GM23338 (cell line): ENCODE data around the gene LMF1. TPM values are rescaled to one million over a fixed set of nuclear protein-coding genes. Genes with fewer than 3 reads are reported as not detected.

Experiments used
- ATAC-seq: fragments of 200-7000 bp; cut with Tn5 transposase; 3 replicates; pipeline ENCODE4 v1.9.1; 2020
- DNase-seq: peaks from one replicate; pipeline ENCODE4 v3.0.0-alpha.2; 2015; ENCODE audit warnings: low spot score
- H2AFZ ChIP-seq: fragments of 200-600 bp; sonication (generic); 2 replicates; pipeline ENCODE4 v1.8.0; 2016; ENCODE audit warnings: antibody characterized with exemption, mild to moderate bottlenecking, moderate library complexity
- H3F3A ChIP-seq: fragments of 200-600 bp; sonication (generic); replicated peaks from 2 replicates; pipeline ENCODE4 v1.8.0; 2017; ENCODE audit warnings: antibody characterized with exemption, mixed run types, low read depth
- H3K27ac ChIP-seq: fragments of 200-600 bp; sonication (generic); 2 replicates; pipeline ENCODE4 v1.6.1; 2016; ENCODE audit warnings: low read depth
- H3K27me3 ChIP-seq: fragments of 200-600 bp; sonication (generic); 2 replicates; pipeline ENCODE4 v1.8.0; 2016; ENCODE audit warnings: mild to moderate bottlenecking, mixed run types, moderate library complexity; ENCODE audit not compliant: insufficient read depth
- H3K36me3 ChIP-seq: fragments of 200-600 bp; sonication (generic); 2 replicates; pipeline ENCODE4 v1.8.0; 2016; ENCODE audit warnings: mild to moderate bottlenecking; ENCODE audit not compliant: insufficient read depth
- H3K4me1 ChIP-seq: fragments of 200-600 bp; sonication (generic); 2 replicates; pipeline ENCODE4 v1.8.0; 2016; ENCODE audit warnings: mild to moderate bottlenecking, moderate library complexity; ENCODE audit not compliant: insufficient read depth
- H3K4me2 ChIP-seq: fragments of 200-600 bp; sonication (generic); 2 replicates; pipeline ENCODE4 v1.7.1; 2017; ENCODE audit warnings: mixed run types
- H3K4me3 ChIP-seq: fragments of 200-600 bp; sonication (generic); 2 replicates; pipeline ENCODE4 v1.6.1; 2016; ENCODE audit warnings: mixed run types
- H3K79me2 ChIP-seq: fragments of 200-600 bp; sonication (generic); replicated peaks from 2 replicates; pipeline ENCODE4 v1.8.0; 2017; ENCODE audit warnings: mild to moderate bottlenecking; ENCODE audit not compliant: insufficient read depth
- H3K9me2 ChIP-seq: fragments of 200-600 bp; sonication (generic); 2 replicates; pipeline ENCODE4 v1.8.0; 2017; ENCODE audit not compliant: insufficient read depth
- H4K20me1 ChIP-seq: fragments of 200-600 bp; sonication (generic); replicated peaks from 2 replicates; pipeline ENCODE4 v1.8.0; 2017; ENCODE audit warnings: mild to moderate bottlenecking; ENCODE audit not compliant: insufficient read depth
- H3K27ac Mint-ChIP-seq: 2 replicates; pipeline ENCODE4 v1.8.0; 2020; ENCODE audit warnings: inconsistent platforms, mild to moderate bottlenecking, moderate library complexity, mixed read lengths
- H3K27me3 Mint-ChIP-seq: 3 replicates; pipeline ENCODE4 v1.8.0; 2022; ENCODE audit warnings: low read depth, mild to moderate bottlenecking, moderate library complexity, mixed read lengths, inconsistent platforms; ENCODE audit not compliant: insufficient read depth, poor library complexity
- H3K36me3 Mint-ChIP-seq: 3 replicates; pipeline ENCODE4 v1.8.0; 2021; ENCODE audit warnings: low read depth, mild to moderate bottlenecking, inconsistent platforms, moderate library complexity, mixed read lengths
- H3K4me1 Mint-ChIP-seq: 3 replicates; pipeline ENCODE4 v1.8.0; 2020; ENCODE audit warnings: mild to moderate bottlenecking, inconsistent platforms, mixed read lengths
- H3K4me3 Mint-ChIP-seq: 3 replicates; pipeline ENCODE4 v1.8.0; 2021; ENCODE audit warnings: moderate library complexity, mild to moderate bottlenecking, inconsistent platforms, mixed read lengths
- H3K9me3 Mint-ChIP-seq: 3 replicates; pipeline ENCODE4 v1.8.0; 2020; ENCODE audit warnings: moderate library complexity, mild to moderate bottlenecking, inconsistent platforms, mixed read lengths
- CREB1 ChIP-seq: fragments of 250-450 bp; sonication (Bioruptor Pico); IDR thresholded peaks from 2 replicates; pipeline ENCODE4 v1.5.0; 2020; ENCODE audit warnings: low read depth, mild to moderate bottlenecking, moderate library complexity
- CTCF ChIP-seq, 2 experiments: fragments of 200-600 bp in 1 of 2; sonication (generic) in 1 of 2; conservative IDR thresholded peaks; 2 replicates each; pipeline versions ENCODE4 v1.5.1 to v1.6.1; 2016 to 2017; ENCODE audit warnings: antibody characterized with exemption in 2 of 2, low read depth in 2 of 2, mild to moderate bottlenecking in 2 of 2, moderate library complexity in 1 of 2
- ETS1 ChIP-seq: IDR thresholded peaks from 2 replicates; pipeline ENCODE4 v1.6.1; 2016; ENCODE audit warnings: antibody characterized with exemption
- EZH2phosphoT487 ChIP-seq: fragments of 200-600 bp; sonication (generic); IDR thresholded peaks from one replicate; pipeline ENCODE4 v1.8.1; 2018; ENCODE audit warnings: antibody characterized with exemption; ENCODE audit not compliant: unreplicated experiment
- NANOG ChIP-seq: IDR thresholded peaks from 2 replicates; pipeline ENCODE4 v1.6.1; 2016; ENCODE audit warnings: antibody characterized with exemption, borderline replicate concordance
- POLR2AphosphoS5 ChIP-seq: IDR thresholded peaks from 2 replicates; pipeline ENCODE4 v1.6.1; 2016; ENCODE audit warnings: antibody characterized with exemption, low read depth
- REST ChIP-seq: IDR thresholded peaks from one replicate; pipeline ENCODE4 v1.6.1; 2018; ENCODE audit warnings: antibody characterized with exemption; ENCODE audit not compliant: unreplicated experiment
- STAT1 ChIP-seq: IDR thresholded peaks from one replicate; pipeline ENCODE4 v1.6.1; 2016; ENCODE audit warnings: antibody characterized with exemption; ENCODE audit not compliant: unreplicated experiment
- ZNF331 ChIP-seq: fragments of 250-450 bp; sonication (Bioruptor Pico); IDR thresholded peaks from 2 replicates; pipeline ENCODE4 v1.5.0; 2020; ENCODE audit warnings: low read depth, mild to moderate bottlenecking, moderate library complexity
- ZNF462 ChIP-seq: fragments of 250-450 bp; sonication (Bioruptor Pico); IDR thresholded peaks from 2 replicates; pipeline ENCODE4 v1.5.0; 2020; ENCODE audit warnings: mild to moderate bottlenecking, moderate library complexity
- polyA plus RNA-seq: library from polyadenylated mRNA; unstranded; fragments of >200 nt; fragmentation: Nextera tagmentation; extraction: Ambion mirVana; gene quantifications from 2 replicates; pipeline ENCODE4 v1.2.1, GENCODE V29; 2016
- total RNA-seq: library from RNA; depleted of rRNA; stranded (reverse); fragments of >200 nt; shearing (Covaris generic); gene quantifications from 2 replicates; pipeline ENCODE4 v1.2.3, GENCODE V29; 2014

LMF1 gene
- total and polyA plus RNA-seq, 2 experiments from 2014 or later = 4.2 to 10.1 TPM

GRCh38 chr16:1003391-1004347, 32.9 kb upstream of the LMF1 start (continued):
- no peak for TF ChIP-seq CREB1 (CRISPR knock-in tag)

- H3K36me3 Mint-ChIP-seq = no peaks in the 10 kb centered on the region
- H2AFZ ChIP-seq = no peak overlapping the region
- H3K27me3 ChIP-seq = no peaks in the 10 kb centered on the region
- DNase-seq (no peak), ATAC-seq (no peak)
- H3K4me1 ChIP-seq = no peaks in the 10 kb centered on the region
- no peaks in the 10 kb centered on the region for H3K9me2 ChIP-seq
- no peak overlapping the region for H3K27ac ChIP-seq
- H3K4me3 ChIP-seq = no peak overlapping the region
- H4K20me1 ChIP-seq = no peaks in the 10 kb centered on the region
- no peak overlapping the region for H3K4me3 Mint-ChIP-seq
- no peaks in the 10 kb centered on the region for H3K79me2 ChIP-seq
- no peak overlapping the region for H3K27ac Mint-ChIP-seq
- H3K36me3 ChIP-seq = no peaks in the 10 kb centered on the region
- peaks cover 9% of the 10 kb centered on the region for H3K27me3 Mint-ChIP-seq
- no peaks in the 10 kb centered on the region for H3F3A ChIP-seq
- H3K4me2 ChIP-seq = no peak overlapping the region
- peaks cover 3% of the 10 kb centered on the region; the same call in 2 of the 3 replicates for H3K9me3 Mint-ChIP-seq
- peaks cover under 1% of the 10 kb centered on the region; the same call in 2 of the 3 replicates for H3K4me1 Mint-ChIP-seq
- TF ChIP-seq POLR2AphosphoS5 (no peak), NANOG (no peak), REST (no peak), STAT1 (no peak), ZNF331 (CRISPR knock-in tag) (no peak), ZNF462 (CRISPR knock-in tag) (no peak), CTCF (conservative IDR thresholded peaks at IDR 0.05; ENCODE audit: low read depth in 2 of 2) (no peak), ETS1 (no peak), EZH2phosphoT487 (no peak)
Measured at GRCh38 chr16:1002399-1003166, 31.8 kb upstream of the LMF1 start.
